Activated T-cell treated with anti-CD3 and anti-CD28 coated beads for 24 hours (primary cell): Measurements from ENCODE around the gene RGS12.

Experiments used
- DNase-seq: peaks from one replicate; pipeline ENCODE4 v3.0.0-alpha.2; 2020; ENCODE audit warnings: low read depth

RGS12 gene

DNA sequence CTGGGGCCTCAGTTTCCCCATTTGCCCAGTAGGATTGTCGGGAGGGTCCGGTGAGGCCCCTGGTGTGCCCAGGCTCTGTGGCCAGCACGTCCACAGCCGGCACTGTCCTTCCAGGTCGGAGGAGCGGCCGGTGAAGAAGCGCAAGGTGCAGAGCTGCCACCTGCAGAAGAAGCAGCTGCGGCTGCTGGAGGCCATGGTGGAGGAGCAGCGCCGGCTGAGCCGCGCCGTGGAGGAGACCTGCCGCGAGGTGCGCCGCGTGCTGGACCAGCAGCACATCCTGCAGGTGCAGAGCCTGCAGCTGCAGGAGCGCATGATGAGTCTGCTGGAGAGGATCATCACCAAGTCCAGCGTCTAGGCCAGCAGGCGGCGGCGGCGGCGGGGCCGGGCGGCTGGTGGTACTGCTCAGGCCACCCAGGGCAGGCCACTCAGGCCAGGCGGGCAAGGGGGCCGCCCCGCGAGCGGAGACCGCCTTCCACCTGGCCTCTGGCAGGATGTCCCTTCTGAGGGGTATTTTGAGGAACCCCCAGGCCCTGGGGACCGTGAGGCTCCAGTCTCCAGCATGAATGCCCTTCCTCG, 37.1 kb upstream of the RGS12 start:
- DNase-seq = no peak

DNA sequence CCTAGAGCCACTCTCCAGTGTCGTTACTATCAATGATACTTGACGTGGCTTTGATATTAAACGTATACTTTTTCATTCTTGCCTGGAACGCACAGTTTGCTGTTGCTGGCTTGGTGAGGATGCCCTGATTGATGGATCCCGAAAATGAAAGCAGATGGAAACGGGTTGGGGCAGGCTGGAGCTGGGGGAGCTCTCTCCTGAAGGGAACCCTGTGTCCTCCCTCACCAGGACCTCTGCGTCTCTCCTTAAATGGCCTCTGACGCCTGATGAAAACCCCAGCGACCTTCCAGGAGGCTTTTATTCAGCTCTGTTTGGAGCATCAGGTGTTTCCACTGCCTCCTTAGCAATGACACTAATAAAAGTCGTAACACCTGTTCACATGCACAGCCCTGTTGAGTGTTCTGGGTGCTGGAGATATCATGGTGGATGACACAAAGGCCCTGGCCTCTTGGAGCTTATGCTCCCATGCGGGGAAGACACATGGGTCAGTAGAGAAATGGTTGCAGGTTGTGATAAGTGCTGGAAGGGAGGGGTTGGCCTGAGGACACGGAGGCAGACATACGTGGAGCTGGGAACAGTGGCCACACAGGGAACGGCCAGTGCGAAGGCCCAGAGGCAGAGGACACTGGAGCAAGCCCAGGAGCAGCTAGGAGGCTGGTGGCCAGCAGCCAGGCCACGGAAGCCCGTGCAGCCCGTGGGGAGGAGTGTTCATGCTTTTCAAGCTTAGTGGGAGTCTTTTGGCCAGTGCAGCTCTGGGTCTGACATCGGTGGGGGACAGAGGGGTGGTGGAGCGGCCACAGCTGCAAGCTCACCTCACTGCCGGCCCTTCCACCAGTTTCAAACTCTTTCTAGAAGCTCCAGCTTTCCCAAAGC, 36.4 kb upstream of the RGS12 start:
- DNase-seq = no peak

DNA sequence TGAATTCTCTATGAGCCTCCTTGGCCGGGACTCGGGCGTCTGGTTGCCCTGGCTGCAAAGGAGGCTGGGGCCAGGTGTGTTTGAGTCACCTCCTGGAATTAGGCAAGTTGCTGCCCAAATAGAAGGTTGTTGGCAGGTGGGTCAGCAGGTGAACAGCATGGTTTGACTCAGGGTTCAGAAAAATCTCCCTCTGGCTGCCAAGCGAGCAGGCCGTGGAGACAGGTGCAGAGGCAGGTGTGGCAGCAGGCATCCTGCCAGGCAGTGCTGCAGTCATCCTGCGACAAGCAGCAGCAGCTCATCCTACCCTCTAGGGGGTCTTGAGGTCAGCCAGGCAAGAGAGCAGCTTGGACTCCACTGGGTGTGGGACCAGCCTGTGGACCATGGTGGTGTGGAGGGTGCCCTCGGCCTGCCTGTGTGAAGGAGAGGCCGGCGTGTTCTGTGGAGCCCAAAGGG, 35.7 kb upstream of the RGS12 start:
- no peak for DNase-seq

DNA sequence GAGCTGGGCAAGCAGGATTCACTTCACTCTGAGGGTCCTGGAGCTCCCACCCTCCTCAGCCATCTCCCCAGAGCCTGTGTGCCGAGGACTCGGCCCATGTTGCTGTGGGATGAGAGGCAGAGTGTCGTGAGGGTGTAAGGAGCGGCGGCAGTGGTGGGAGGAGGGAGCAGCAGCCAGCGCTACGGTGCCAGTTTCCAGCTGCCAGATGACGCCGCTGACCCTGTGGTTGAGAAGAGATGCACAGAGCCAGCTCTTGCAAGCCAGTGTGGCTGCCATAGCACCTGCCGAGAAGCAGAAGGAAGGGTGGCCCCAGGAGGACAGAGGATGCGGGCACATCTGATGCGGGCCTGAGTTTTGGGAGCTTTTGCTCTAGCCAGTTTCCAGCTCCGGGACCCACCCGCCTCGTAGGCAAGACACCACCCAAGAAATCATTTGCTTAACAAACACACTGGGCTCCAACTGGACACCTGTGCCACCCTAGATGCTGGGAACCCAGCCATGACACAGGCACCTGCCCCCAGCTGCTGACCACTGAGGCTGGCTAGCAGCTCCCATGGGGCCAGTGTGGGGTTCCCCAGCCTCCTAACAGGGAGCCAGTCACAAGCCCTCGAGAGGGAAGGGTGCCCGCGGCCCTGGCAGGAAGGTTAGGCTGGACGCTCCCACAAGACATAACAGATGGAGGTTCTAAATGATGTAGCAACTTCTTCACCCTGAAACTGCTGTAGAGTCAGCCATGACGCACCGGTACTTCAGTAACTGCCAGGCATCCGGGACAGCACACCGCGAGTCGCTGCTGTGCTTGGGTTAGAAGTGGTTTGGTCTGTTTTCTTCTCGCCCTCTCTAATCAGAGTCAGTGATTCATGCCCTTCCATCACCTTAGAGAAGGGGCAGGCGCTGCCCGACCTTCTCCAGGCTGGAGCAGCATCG, 35.0 kb upstream of the RGS12 start:
- DNase-seq = no peak

DNA sequence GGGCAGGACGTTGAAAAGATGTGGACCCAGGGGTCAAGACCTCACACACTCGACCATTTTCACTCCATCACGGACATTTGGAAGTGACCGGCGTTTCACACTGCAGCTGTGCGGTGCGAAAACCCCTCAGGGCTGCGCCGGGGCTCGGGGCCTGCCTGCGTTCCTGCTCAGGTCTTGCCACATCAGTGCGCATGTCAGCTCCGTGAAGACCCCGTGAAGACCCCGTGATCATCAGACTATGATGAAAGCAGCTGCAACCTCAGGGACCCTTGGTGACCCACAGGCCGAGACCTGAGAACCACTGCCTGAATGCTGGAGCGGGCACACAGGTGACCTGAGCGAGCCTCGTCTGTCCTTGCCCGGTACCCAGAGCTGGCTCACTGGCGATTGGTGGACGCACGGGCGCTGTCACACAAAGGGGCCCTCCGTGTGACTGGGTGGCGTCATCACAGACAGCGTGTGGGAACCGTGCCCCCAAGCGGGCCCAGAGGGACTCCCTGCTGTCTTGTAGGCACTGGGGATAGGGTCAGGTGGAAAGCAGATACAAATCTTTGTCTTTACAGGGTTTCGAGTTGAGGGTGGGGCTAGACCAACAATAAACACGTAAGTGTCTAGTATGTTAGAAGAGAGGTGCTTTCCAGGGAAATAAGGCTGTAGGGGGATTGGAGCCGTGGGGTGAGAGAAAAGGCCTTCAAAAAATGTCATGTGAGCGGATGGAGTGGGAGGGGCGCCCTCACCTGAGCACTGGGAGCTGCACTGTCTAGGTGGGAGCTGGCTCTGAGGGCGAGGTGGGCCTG, 31.2 kb upstream of the RGS12 start:
- no peak for DNase-seq

DNA sequence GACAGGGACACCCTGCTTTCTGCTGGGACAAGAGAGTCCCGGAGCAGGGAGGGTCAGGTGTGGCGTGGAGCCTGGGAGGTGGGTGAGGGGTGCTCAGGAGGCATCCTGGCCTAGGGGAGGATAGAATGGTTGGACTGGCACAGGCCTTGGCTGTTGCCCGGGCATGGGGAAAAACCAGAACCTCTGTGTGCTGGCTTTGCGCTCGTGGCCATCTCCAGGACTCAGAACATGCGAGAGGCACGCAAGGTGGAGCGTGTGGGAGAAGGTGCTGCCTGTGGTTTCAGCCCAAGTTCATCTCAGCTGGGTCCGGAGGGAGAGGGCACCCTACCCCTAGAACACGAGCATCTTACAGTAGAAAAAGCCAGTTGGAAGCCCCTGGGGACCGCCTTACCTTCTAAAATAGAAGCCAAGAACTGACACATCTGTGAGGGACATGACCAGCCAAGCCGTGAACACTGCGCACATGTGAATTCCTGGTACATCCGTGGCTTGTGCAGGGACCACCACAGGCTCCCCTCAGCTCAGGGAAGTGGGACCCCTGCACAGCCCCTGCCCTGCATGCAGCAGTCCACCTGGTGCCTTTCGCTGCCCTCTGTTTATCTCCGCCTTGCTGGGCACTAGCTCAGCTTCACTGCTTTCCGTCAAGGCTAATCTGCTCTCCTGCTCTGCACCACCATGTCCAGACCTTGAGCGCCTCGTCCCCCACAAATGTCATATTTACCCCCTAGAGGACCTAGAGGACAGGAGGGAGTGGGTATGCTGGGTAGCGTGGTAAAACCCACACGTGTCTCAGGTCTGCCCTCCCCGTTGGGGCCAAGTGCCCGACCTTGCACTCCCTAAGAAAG, 30.4 kb upstream of the RGS12 start:
- DNase-seq = no peak

DNA sequence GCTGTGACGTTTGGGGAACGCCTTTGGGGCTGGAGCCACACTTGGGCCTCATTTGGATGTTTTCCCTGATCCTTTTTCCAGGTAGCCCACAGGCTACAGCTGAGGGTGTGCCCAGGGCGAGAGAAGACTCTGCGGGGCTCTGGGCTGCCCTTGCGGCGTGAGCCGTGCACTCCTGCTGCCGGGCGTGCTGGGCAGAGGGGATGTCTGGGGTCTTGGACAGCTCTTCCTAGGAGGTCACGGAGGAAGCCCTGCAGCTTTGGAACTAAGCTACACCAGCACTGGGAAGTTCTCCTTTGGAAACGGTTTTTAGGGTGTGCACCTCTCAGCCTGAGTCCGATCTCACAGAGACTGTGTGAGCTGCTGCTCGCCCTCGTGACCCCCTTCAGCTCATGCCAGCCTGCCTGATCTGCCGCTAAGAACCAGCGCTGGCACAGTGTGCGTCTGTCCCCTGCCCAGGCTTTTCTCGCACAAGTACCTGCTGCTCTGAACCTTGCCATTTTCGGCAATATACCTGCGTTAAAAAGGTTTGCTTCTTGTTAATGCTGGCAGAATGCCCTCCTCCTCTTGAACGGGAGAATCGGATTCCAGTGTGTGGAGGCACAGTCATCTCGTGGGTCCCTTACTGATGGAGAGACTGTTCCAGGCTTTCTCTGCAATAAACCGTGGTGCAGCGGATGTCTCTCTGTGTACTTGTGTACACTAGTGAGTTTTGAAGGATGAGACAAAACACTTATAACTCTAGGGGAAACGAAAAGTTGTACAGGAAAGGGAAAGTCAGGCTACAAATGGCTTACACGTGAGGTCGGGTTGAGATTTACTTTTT, 29.6 kb upstream of the RGS12 start:
- no peak for DNase-seq

DNA sequence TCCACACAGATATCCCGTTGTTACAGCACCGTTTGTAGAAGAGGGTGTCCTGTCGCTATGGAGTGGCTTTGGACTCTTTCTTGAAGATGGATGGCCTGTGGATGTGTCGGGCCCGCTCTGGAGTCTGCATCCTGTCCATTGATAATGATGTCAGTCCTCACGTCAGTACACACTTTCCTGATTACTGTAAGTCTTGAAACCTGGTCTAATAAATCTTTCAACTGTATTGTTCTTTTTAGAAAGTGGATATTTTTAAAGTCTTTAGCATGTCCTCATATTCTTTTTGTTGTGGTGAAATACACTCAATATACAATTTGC, 29.0 kb upstream of the RGS12 start:
- no peak for DNase-seq

DNA sequence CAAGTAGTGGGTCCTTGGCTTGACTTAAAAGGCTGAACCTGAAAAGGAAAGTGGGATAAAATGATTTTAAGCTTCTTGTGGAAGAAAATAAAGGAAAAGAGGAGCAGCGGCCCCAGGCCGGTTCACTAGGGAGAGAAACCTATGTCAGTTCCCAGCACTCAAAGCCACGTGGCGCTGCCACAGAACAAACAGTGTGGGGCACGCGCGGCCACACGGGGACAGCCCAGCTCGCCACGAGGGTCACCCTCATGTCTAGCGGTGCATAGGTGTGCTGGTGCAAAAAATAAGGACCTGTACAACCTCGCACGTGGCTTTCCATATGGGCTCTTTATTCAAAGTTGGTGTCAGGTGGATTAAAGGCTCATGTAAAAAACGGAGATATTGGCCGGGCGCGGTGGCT, 26.7 kb upstream of the RGS12 start:
- DNase-seq = no peak

DNA sequence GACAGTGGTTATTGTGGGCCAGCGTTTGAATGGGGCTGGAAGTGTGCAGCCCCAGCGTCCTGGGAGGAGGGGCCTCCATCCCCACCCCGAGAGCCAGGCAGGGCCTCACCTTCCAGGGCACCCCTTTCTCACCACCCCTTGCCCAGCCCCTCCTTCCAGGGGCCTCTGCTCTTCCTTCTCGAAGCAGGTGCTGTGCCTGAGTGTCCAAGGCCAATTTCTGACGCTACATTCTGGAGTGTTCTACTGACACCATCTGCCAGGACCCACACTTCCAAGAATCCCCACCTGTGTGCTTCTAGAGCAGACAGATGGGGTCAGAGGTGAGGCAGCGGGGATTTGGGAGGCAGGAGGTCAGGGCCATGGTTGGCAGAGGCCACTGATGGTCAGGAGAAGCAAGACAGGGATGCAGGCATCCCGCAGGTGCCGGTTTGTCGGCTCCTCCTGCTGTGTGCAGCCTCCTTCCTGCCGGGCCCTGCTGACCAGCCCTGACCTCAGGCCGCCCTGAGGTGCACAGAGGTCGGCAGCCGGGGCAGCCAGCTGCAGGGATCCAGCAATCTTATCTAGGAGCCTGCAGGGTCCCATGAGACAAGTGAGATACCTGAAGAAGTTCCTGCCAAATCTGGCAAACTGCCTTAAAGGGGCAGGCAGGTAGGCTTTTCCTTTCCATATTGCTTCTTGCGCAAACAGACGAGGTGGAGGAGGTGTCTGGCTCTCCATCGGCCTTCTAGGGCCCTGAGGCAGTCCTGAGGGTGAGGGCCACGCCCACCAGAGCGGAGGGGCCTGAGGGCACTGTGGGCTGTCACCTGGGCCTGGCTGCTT, 25.0 kb upstream of the RGS12 start:
- DNase-seq = no peak

DNA sequence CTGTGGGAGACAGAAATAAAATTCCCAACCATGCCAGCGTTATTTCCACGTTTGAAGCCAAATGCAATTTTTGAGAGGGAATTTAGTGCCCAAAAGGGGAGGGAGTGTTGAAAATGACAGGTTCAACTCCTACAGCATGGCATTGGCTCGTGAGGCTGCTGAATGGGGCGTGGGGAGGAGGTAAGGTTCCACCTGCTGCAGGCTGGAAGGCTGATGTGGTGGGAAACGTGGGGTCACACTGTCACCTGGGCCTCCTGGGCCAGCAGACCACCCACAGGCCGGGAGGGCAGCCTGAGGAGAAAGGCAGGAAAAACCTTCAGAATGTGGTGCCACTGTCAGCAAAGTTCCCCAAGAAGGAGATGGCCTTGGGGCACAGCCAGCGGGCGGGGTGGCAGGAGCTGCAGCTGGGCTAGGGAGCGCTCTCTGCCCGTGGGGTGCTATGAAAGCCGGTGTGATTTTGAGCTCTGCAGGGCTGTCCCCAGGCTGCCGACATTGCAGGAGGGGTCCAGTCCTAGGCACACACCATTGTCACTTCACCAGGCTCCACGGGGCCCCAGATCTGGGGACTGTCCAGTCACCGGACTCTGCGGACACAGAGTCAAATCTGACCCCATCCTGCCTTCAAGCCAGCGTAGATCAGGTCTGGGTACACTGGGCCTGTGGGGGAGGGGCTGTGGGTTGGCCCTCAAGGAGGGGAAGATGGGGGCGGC, 24.3 kb upstream of the RGS12 start:
- no peak for DNase-seq

DNA sequence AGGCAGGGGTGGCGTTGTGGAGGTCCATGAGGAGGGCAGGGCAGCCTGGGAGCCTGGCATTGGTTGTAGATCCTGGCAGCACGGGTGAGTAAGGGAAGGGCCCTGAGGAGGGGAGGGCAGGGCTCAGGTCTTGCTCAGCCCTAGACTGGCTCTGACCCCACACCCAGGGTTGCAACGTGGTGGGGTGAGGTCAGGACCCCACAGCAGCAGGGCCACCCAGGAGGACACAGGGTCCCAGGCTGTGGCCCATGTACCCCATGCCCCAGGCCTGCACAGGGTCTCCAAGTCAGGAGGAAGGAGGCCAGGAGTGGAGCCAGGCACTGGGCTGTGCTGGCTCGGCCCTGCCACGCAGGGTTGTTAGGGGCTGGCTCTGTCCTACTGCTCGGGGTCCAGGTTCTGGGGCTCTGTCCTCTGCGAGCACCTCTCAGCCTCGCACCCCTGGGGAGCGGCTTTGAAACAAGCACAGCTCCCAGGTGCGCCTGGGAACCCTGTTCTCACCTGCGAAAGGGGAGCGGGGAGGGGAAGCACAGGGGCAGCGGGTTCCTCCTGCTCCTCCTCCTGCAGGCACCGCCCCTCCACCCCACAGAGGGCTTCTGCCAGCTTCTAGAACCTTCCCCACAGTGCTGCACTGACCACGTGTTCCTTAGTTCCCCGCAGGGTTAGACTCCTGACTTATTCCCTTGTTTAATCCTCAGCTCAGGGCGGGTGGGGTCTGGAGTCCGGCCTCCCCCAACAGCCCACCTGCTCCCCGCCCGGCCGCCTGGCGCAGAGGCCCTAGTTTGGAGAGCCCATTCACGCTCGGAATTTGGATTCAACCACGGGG, 23.5 kb upstream of the RGS12 start:
- no peak for DNase-seq

DNA sequence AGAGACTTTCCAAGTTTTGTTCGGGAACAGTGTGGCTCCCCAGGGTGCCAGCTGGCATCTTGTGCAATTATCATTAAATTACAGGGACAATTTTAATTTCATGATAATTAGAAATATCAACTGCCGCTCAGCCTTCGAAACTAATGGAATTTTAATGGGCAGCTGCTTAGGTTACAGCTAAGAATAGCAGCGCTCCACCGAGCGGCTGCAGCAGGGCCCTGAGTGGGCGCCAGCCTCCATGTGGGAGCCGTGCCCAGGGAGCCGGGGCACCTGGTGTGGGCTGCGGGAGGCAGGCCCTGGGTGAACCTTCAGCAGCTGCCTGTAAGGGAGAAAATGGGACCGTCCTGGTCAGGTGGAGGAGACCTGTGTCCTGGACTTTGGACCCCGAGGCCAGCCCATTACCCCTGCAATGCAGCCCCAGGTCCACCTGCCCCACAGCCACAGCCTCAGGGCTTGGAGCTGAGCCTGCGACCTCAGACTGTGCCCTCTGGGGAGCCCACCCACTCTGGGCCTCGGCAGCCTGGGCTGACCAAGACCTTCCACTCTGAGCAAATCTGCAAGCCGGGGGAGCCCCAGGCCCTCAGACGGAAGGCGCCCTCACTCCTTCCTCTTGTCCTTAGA, 22.7 kb upstream of the RGS12 start:
- DNase-seq = no peak

DNA sequence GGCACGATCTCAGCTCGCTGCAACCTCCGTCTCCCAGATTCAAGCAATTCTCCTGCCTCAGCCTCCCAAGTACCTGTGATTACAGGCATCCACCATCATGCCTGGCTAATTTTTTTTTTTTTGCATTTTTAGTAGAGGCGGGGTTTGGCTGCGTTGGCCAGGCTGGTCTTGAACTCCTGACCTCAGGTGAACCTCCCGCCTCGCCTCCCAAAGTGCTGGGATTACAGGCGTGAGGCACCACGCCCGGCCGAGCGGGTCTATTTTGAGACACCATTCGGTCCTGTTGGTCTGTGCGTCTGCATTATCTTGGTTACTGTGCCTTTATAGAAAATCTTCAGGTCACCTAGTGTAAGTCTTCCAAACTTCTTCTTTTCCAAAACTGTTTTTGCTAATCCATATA, 21.7 kb upstream of the RGS12 start:
- no peak for DNase-seq

DNA sequence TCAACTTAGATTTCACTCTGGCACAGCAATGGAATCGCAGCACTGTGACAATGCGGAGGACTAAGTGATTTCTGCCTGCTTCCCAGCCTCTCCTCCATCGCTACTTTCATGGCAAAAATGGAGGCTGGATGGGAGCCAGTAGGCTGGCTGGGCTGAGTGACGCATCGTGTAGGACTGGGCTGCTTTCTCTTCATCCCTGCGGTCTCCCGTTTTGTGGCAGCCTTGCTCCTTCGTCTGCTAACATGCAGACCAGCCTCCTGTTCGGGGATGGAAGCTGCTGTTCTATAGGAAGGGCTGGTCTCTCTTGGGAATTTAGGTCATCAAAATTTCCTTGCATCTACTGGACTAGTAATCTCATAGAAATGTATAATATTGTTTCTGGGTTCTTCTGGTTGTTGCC, 15.8 kb upstream of the RGS12 start:
- no peak for DNase-seq

DNA sequence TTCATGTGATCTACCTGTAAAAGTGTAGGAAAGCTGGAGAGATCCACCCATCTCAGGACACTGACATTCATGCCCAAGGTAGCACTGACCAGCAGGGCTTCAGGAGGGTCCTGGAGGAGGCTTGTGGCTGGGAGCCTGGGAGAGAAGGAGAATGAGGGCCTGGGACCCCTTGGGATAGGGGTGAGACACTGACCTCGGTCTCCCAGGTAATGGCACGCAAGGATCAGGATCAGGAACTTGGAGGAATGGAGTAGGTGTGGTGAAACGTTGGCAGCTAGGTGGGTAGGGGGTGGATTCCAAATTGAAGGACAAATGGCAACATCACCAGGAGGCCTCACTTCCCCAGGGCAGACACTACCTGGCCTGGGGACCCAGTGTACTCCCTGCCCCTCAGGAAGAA, 12.4 kb upstream of the RGS12 start:
- DNase-seq = no peak

DNA sequence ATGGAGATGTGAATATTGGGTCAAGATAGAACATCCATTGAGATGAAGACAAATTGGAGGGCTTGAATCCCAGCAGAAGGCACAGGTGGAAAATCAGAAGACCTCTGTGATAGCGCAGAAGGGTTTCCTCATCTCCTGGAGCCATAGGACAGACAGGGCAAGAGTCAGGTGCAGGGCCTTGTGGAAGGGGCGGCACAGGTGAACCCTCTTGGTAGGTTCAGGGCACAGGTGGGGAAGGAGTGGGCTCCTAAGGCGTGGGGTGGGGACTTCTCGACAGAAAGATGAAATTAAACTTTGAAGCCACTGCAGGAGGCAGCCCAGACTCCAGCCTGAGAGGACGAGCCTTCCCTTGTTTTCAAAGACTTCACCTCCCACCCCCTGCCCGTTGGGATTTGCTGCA, 9.3 kb upstream of the RGS12 start:
- DNase-seq = no peak
